Fibroblast of skin of abdomen (primary cell): ENCODE measurements around the gene RNFT1. TPM values are rescaled to one million over a fixed set of nuclear protein-coding genes. Genes with fewer than 3 reads are reported as not detected.
"Not testable (repeated sequence)": the region's sequence is repeated elsewhere in the genome, so short reads cannot be mapped to it uniquely, and the experiment has no call there.

ENCODE experiments used
- DNase-seq: peaks from one replicate; pipeline ENCODE4 v3.0.0-alpha.2; 2013
- polyA plus RNA-seq, 2 experiments: library from polyadenylated mRNA; unstranded; fragments of 120-200 nt; gene quantifications; one replicate each; pipeline ENCODE4 v1.2.1, GENCODE V29; 2013; ENCODE audit not compliant: insufficient read length in 2 of 2

RNFT1 gene
- polyA plus RNA-seq (2013, experiment 1 of 2; ENCODE audit: insufficient read length), result 10.6 TPM
- 10.9 TPM for polyA plus RNA-seq (2013, experiment 2 of 2; ENCODE audit: insufficient read length)

DNA sequence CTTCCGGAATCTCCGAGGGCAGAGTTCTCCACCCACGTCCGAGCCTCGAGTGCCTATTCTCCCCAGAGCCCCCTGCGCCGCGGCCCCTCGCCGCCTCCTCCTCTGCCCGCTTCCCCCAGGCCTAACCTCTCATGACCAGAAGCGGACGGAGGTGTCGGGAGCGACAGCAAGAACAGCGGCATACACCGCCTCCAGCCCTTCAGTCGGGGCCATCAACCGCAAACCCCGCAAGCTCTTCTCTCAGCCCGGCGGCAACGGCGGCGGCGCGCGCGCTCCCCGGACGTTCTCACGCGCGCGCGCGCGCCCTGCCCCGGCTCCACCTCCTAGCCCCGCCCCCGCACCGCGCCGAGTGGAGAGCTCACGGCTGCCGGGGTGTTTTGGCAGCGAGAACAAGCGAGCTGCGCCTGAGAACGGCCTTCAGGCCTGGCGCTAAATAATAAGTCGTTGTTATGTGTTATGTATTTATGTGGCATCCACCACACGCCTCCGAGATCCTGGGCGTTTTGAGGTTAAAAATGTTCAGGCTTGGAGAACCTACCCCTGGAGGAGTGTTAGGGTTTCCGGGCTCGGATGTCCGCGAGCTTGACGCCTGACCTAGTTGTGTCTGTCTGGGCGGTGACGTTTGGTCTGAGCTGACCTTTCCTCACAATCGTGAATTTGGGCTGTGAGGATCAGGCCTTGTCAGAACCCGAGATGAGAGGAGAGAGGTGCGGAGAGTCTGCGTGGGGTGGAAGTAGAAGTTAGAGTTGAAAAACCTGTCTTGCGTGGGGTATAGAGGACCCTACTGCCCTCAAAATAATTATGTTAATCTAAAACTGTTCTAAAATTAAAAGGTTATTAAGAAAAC, at the start of gene RNFT1:
Gene RNFT1, minus strand, starts transcription at position 259 of the 847 bp plus-strand sequence. Its CDS starts 77 bp downstream, at position 182.
- peak; percentile 85 for DNase-seq

DNA sequence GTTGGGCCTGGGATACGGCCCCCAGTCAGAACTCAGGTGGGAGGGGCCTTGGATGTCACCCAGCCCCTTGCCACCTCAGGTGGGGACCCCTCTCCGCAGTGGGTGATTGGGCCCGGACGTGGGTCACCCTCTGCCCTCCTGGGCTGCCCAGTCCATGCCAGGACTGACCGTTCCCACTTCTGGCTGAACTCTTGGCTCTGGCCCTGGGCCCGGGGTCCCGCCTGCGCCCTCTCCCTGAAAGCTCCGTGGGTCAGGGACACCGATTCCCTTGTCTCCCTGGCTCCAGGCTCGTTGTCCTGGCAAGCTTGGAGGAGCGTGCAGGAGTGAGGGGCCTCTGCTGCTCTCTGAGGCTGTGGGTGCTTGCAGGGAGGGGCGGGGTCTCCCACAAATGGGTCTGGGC, 44.8 kb upstream of the RNFT1 start:
- not testable (repeated sequence) for DNase-seq

GRCh38 chr17:60008377-60008776, 43.8 kb upstream of the RNFT1 start:
- not testable (repeated sequence) for DNase-seq

GRCh38 chr17:60006160-60006559, 41.6 kb upstream of the RNFT1 start:
- DNase-seq, result no peak

DNA sequence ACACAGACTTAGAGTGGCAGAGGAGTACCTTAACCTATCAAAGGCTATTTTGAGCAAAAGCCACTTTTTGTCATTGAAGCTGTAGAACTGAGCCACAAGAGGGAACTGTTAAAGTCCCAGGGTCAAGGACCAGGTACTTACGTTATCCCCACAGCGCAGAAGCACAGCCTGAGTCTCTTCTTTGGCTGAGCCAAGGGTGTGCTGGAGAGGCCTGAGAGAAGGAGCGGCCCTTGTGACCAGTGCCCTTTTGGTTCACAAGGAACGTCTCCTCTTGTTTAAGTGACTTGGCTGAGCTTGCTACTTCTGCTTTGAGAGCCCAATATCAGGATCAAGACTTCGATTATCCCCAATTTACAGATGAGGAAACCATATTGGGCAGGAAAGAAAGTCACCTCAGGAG, 40.0 kb upstream of the RNFT1 start:
- not testable (repeated sequence) for DNase-seq

- not testable (repeated sequence) for DNase-seq
These were observed 37.9 kb upstream of the RNFT1 start for GRCh38 chr17:60002405-60002804.

DNA sequence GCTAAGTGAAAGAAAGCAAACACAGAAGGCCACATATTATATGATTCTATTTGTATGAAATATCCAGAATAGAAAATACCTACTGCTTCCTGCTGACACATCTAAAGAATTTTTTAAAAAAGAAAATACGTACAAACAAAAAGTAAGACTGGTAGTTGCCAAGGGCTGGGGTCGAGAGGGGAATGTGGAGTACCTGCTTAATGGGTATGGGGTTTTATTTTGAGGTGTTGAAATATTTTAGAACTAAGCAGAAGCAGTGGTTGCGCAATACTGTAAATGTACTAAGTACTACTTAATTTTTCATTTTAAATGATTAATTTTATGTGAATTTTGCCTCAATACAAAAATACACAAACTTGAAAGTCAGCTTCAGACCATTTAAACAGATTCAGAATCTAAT, 32.1 kb upstream of the RNFT1 start:
- DNase-seq, result not testable (repeated sequence)

DNA sequence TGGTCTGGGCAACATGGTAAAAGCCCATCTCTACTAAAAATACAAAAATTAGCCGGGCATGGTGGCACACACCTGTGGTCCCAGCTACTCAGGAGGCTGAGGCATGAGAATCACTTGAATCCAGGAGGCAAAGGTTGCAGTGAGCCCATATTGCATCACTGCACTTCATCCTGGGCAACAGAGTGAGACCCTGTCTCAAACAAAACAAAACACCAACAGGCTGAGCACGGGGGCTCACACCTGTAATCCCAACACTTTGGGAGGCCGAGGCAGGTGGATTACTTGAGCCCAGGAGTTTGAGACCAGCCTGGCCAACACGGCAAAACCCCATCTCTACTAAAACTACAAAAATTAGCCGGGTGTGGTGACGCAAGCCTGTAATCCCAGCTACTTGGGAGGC, 10.6 kb upstream of the RNFT1 start:
- not testable (repeated sequence) for DNase-seq

GRCh38 chr17:59973483-59973882, 8.9 kb upstream of the RNFT1 start:
- not testable (repeated sequence) for DNase-seq

DNA sequence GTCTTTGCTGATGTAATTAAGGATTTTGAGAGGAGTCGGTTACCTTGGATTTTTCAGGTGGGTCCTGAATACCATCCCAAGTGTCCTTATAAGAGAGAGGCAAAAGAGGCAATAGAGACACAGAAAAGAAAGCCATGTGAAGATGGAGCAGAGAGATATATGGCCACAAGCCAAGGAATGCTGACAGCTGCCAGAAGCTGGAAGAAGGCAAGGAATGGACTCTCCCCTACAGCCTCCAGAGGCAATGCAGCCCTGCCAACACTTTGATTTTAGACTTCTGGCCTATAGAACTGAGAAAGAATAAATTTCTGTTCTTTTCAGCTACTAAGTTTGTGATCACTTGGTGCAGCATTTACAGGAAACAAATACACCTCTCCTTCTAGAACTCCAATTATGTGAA, 8.2 kb upstream of the RNFT1 start:
- peak; percentile 28 for DNase-seq

GRCh38 chr17:59971771-59972170, 7.2 kb upstream of the RNFT1 start:
- DNase-seq, result not testable (repeated sequence)

DNA sequence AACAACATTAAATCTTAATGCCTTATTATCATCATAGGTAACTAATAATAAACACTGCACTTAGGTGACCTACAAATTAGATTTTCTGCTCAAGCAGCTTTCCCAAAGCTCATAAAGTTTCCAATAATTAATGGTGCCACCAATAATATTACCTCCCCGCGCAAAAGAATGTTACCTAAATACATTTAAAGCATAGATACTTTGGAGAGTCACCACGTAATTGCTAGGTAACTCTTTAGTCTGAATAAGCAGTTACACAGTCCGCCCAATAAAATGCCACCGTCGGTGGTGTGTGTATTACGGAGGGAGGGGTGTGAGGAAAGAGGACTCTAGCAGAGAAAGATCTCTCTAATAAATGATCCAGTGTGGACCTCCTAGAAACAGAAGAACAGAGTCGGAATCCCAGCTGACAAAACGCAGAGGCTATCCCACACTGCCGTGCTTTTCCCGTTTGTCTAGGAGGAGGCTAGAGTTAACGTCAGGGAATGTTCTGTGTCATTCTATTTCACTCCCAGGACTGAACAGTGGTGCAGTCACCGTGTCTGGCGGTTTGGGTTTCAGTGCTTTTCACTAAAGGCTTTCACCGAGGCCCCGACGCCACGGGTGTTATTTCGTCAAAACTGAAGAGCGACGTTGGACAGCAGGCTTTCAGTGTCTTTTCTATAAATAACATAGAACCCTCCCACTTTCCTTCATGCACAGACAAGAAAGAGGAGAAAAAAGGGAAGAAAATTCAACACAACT, 630 bp downstream of the RNFT1 start:
- DNase-seq, result peak; percentile 42

- no peak for DNase-seq
These were observed 1.7 kb downstream of the RNFT1 start for GRCh38 chr17:59962739-59963318.

DNA sequence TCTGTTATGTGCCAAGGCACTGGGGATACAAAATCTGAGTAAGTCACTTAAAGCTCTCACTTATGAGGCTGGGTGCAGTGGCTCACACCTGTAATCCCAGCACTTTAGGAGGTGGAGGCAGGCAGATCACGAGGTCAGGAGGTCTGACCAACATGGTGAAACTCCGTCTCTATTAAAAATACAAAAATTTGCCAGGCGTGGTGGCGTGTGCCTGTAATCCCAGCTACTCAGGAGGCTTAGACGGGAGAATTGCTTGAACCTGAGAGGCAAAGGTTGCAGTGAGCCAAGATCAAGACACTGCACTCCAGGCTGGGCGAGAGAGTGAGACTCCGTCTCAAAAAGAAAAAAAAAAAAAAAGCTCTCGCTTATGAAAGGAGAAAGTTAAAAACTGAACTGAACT, 5.0 kb downstream of the RNFT1 start:
- DNase-seq, result not testable (repeated sequence)

DNA sequence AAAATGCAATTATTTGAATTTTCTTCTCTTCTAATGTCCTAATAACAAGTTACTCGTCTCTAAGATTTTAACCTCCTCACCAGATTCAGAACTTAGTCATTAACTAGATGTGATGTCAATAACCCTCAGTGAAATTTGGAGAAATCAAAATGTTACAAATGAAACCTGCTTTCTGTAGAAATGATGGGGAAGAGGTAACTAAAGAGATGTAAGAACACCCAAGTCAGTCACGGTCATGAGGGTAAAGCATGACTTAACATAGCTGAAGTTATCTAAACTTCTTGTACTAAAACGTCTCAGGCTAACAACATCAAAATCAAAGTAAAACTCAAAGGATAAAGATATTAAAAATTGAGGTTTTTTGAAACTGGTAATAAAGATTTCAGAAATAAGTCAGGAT, 9.7 kb downstream of the RNFT1 start:
- DNase-seq, result no peak

DNA sequence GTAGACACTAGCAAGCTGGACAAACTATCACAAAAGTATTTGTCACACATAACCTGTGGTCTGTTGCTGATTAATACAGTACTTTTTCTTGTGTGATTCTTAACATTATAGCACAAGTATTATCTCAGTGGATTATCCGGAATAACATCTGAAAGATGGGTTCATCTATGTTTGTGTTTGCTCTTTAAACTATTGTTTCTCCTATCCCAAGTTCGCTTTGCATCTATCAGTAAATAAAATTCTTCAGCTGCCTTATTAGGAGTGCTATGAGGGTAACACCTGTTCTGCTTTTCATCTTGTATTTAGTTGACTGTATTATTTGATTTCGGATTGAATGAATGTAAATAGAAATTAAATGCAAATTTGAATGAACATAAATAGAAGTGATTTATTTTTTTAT, 14.5 kb downstream of the RNFT1 start:
- DNase-seq, result no peak

DNA sequence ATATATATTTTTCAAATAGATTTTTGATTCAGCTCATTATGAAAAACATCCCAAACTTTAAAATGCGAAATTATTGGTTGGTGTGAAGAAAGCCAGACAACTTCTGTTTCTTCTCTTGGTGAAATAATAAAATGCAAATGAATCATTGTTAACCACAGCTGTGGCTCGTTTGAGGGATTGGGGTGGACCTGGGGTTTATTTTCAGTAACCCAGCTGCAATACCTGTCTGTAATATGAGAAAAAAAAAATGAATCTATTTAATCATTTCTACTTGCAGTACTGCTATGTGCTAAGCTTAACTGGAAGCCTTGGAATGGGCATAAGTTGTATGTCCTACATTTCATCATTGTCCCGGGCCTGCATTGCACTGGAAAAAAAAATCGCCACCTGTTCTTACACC, 17.2 kb downstream of the RNFT1 start:
- DNase-seq, result not testable (repeated sequence)

GRCh38 chr17:59946433-59946832, 18.1 kb downstream of the RNFT1 start:
- DNase-seq, result not testable (repeated sequence)

DNA sequence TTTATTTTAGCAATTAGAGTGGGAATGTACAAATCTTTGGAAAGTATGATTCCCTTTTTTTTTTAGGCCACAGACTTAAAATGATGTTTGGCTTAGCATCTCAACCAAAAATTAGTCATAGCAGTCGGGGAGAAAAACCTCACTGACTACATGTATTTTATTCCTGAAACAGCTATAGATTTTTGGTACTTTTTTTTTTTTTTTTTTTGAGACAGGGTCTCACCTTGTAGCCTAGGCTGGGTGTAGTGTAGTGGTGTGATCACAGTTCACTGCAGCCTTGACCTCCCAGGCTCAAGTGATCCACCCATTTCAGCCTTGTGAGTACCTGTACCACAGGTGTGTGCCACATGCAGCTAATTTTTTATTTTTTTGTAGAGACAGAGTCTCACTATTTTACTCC, 23.4 kb downstream of the RNFT1 start:
- no peak for DNase-seq

DNA sequence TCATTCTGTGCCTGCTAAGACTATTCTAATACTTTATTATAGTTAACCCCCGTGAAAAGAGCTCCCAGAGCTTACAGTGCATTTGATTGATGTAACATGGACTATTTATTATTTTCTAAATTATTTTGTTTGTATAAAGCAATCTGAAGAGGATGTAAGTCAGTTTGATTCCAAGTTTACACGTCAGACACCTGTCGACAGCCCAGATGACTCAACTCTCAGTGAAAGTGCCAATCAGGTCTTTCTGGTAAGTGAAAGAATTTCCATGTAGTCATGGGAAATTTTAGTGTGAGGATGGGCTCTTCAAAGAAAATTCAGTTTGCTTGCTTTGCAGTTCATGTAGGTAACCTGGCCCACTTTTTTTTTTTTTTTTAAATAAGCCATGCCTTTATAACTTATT, 23.8 kb downstream of the RNFT1 start:
- DNase-seq, result not testable (repeated sequence)

- not testable (repeated sequence) for DNase-seq
These were observed 31.2 kb downstream of the RNFT1 start for GRCh38 chr17:59933317-59933716.

DNA sequence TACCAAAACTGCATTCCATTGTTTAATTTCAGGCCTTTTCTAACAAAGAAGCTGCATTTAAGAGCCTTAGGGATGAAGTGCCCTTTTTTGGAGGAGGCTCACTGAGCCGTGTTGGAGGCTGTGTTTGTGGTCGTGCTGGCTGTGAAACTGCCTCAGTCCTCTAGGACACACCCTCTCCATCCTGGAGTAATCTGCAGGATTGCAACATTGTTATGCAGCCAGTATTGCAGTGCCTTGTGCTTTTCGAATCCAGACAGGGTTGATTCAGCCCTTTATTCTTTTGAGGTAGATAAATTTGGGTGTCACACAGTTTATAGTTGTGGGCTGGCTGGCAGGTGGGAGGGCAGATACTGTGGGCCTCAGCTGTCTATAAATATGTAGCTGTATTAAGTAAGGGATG, 33.8 kb downstream of the RNFT1 start:
- DNase-seq, result peak; percentile 16

- not testable (repeated sequence) for DNase-seq
These were observed 34.4 kb downstream of the RNFT1 start for GRCh38 chr17:59930121-59930520.
